Keratinocyte (primary cell): ENCODE measurements around the gene AJUBA. TPM values are rescaled to one million over a fixed set of nuclear protein-coding genes. Genes with fewer than 3 reads are reported as not detected.

Experiments
- DNase-seq: peaks from one replicate; pipeline ENCODE4 v3.0.0-alpha.2; 2011; ENCODE audit warnings: low read depth, missing footprints, low spot score
- FAIRE-seq: peaks from 2 replicates; lab custom pipeline; 2011; peaks lifted over from hg19 to GRCh38; lab: Jason Lieb, UNC
- H2AFZ ChIP-seq: 2 replicates; pipeline ENCODE4 v1.6.0; 2012; ENCODE audit warnings: low read length, control low read depth, inconsistent platforms; ENCODE audit not compliant: control insufficient read depth
- H3K27ac ChIP-seq: 2 replicates; pipeline ENCODE4 v1.5.1; 2011; ENCODE audit warnings: low read length; ENCODE audit not compliant: control insufficient read depth, insufficient read depth
- H3K27me3 ChIP-seq: 3 replicates; pipeline ENCODE4 v1.6.0; 2011; ENCODE audit warnings: low read length; ENCODE audit not compliant: control insufficient read depth, insufficient read depth; ENCODE audit errors: extremely low read depth
- H3K36me3 ChIP-seq, 2 experiments: 2 replicates in 1 of 2; 3 replicates in 1 of 2; pipeline ENCODE4 v1.5.1; 2011; ENCODE audit warnings: low read length in 2 of 2, mild to moderate bottlenecking in 1 of 2; ENCODE audit not compliant: control insufficient read depth in 2 of 2, insufficient read depth in 2 of 2; ENCODE audit errors: extremely low read depth in 1 of 2
- H3K4me1 ChIP-seq: 3 replicates; pipeline ENCODE4 v1.5.1; 2011; ENCODE audit warnings: low read length; ENCODE audit not compliant: control insufficient read depth, insufficient read depth; ENCODE audit errors: extremely low read depth
- H3K4me2 ChIP-seq: 3 replicates; pipeline ENCODE4 v1.6.0; 2011; ENCODE audit warnings: low read depth, low read length; ENCODE audit not compliant: control insufficient read depth, insufficient read depth; ENCODE audit errors: extremely low read depth
- H3K4me3 ChIP-seq, 3 experiments: fragments of 200-600 bp in 1 of 3; sonication (generic) in 1 of 3; 2 replicates in 2 of 3; 3 replicates in 1 of 3; pipeline ENCODE4 v1.5.1; 2011 to 2016; ENCODE audit warnings: low read length in 3 of 3, mild to moderate bottlenecking in 3 of 3, control low read depth in 2 of 3, inconsistent platforms in 1 of 3, low read depth in 1 of 3, mixed read lengths in 1 of 3, mixed run types in 1 of 3, moderate library complexity in 1 of 3; ENCODE audit not compliant: control insufficient read depth in 2 of 3, insufficient read depth in 2 of 3; ENCODE audit errors: extremely low read depth in 1 of 3
- H3K79me2 ChIP-seq: 2 replicates; pipeline ENCODE4 v1.6.0; 2012; ENCODE audit warnings: low read length; ENCODE audit not compliant: control insufficient read depth, insufficient read depth
- H3K9ac ChIP-seq: 3 replicates; pipeline ENCODE4 v1.6.0; 2011; ENCODE audit warnings: low read length; ENCODE audit not compliant: control insufficient read depth, insufficient read depth; ENCODE audit errors: extremely low read depth
- H3K9me1 ChIP-seq: 3 replicates; pipeline ENCODE4 v1.6.0; 2011; ENCODE audit warnings: low read length; ENCODE audit not compliant: control insufficient read depth, insufficient read depth; ENCODE audit errors: extremely low read depth
- H3K9me3 ChIP-seq: 2 replicates; pipeline ENCODE4 v1.5.1; 2012; ENCODE audit warnings: low read depth, low read length; ENCODE audit not compliant: control insufficient read depth
- H4K20me1 ChIP-seq: 3 replicates; pipeline ENCODE4 v1.6.0; 2011; ENCODE audit warnings: low read length; ENCODE audit not compliant: control insufficient read depth, insufficient read depth; ENCODE audit errors: extremely low read depth
- EZH2 ChIP-seq: IDR thresholded peaks from one replicate; pipeline ENCODE4 v1.6.1; 2012; ENCODE audit warnings: inconsistent platforms, mild to moderate bottlenecking, low read length, moderate library complexity
- dilution Hi-C: fragments of 300-500 bp; cut with MboI; formaldehyde crosslinking; loops from one replicate; pipeline ENCODE4 v1.7.0; 2020; ENCODE audit warnings: low sequenced_read_pairs; ENCODE audit not compliant: extremely low pct_ligation_motif_present
- polyA plus RNA-seq, 5 experiments: library from polyadenylated mRNA; depleted of rRNA in 3 of 5; stranded (reverse) in 3 of 5; stranded (forward) in 1 of 5; unstranded in 1 of 5; fragments of >200 nt; gene quantifications; 1 replicate in 1 of 5; 2 replicates in 3 of 5; 3 replicates in 1 of 5; pipeline versions ENCODE4 v1.2.1 to v1.2.3, GENCODE V29; 2011 to 2012; ENCODE audit warnings: missing spikeins in 2 of 5, low read depth in 1 of 5, low replicate concordance in 1 of 5
- TF ChIP-seq, protein P1 (sequence below), 3 experiments: IDR thresholded peaks in 1 of 3; conservative IDR thresholded peaks in 1 of 3; optimal IDR thresholded peaks in 1 of 3; 2 replicates in 2 of 3; 3 replicates in 1 of 3; pipeline versions ENCODE3 to v1.5.1; 2011; ENCODE audit warnings: low read length in 3 of 3, mild to moderate bottlenecking in 3 of 3, moderate library complexity in 2 of 3, control low read depth in 1 of 3, inconsistent platforms in 1 of 3; ENCODE audit not compliant: insufficient read depth in 2 of 3; ENCODE audit errors: extremely low read depth in 1 of 3

AJUBA gene
- polyA plus RNA-seq, 1 donor (not counting 4 experiments of a cell fraction or from before 2014, with no cell fraction given), result 157 TPM

DNA sequence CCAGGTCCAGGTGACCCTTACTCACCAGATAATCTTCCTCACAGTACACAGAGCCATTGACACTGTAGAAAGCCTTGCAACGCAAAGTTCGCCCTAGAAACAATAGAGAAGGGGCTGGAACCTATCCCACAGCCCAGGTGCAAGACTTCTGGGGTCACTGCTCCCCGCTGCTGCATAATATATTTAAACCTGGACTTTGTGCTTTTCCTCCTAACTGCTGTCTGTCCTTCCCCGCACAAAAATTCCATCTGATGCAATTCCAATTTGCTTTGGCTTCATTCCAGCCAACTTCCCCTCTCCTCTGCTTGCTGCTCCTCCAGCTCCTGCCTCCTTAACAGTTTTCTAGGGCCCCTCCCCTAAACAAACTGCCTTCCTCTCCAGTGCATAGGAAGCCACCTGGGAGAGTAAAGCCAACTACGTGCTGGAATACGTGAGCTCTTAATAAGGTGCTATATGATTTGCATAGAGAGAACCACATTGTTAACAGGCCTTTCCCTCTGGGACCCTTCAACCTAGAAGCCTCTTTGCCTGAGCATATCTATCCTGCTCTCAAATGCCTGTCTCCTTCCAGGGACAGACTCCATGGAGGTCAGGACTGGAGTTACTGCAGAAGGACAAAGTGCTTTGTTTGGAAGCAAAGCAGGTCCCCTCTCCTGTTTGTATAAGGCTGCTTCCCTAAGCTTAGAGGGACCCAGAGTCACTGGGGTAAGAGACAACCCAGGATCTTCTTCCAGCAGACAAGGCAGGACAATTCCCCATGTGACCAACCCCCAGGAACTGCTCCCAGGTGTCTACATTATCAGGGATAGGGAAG is 5.5 kb downstream of the AJUBA start:
- FAIRE-seq (no peak), DNase-seq (no peak)
- peak overlapping the region; percentile 65 for H3K4me2 ChIP-seq
- peaks cover 54% of the 10 kb centered on the region for H3K4me1 ChIP-seq
- peaks cover 43% of the 10 kb centered on the region for H3K79me2 ChIP-seq
- peaks cover 10% of the 10 kb centered on the region for H4K20me1 ChIP-seq
- peak overlapping the region; percentile 57 for H3K9ac ChIP-seq
- no peaks in the 10 kb centered on the region for H3K27me3 ChIP-seq
- no peak for TF ChIP-seq EZH2
- TF ChIP-seq, protein P1, sequence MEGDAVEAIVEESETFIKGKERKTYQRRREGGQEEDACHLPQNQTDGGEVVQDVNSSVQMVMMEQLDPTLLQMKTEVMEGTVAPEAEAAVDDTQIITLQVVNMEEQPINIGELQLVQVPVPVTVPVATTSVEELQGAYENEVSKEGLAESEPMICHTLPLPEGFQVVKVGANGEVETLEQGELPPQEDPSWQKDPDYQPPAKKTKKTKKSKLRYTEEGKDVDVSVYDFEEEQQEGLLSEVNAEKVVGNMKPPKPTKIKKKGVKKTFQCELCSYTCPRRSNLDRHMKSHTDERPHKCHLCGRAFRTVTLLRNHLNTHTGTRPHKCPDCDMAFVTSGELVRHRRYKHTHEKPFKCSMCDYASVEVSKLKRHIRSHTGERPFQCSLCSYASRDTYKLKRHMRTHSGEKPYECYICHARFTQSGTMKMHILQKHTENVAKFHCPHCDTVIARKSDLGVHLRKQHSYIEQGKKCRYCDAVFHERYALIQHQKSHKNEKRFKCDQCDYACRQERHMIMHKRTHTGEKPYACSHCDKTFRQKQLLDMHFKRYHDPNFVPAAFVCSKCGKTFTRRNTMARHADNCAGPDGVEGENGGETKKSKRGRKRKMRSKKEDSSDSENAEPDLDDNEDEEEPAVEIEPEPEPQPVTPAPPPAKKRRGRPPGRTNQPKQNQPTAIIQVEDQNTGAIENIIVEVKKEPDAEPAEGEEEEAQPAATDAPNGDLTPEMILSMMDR (optimal IDR thresholded peaks at IDR 0.05 in 1 of 3, IDR thresholded peaks at IDR 0.05 in 1 of 3, conservative IDR thresholded peaks at IDR 0.05 in 1 of 3; ENCODE audit: extremely low read depth in 1 of 3, insufficient read depth in 2 of 3, low read length in 3 of 3), result no peak
- H2AFZ ChIP-seq, result no peak overlapping the region
- H3K36me3 ChIP-seq, result peaks cover 41 to 70% of the 10 kb centered on the region in 2 experiments
- no peaks in the 10 kb centered on the region for H3K9me1 ChIP-seq
- peak overlapping the region; percentile 95 for H3K27ac ChIP-seq
- no peaks in the 10 kb centered on the region for H3K9me3 ChIP-seq
- H3K4me3 ChIP-seq, result peak overlapping the region in 2 of 3 experiments; percentile 1 to 31
- dilution Hi-C loops, result no loop called here

DNA sequence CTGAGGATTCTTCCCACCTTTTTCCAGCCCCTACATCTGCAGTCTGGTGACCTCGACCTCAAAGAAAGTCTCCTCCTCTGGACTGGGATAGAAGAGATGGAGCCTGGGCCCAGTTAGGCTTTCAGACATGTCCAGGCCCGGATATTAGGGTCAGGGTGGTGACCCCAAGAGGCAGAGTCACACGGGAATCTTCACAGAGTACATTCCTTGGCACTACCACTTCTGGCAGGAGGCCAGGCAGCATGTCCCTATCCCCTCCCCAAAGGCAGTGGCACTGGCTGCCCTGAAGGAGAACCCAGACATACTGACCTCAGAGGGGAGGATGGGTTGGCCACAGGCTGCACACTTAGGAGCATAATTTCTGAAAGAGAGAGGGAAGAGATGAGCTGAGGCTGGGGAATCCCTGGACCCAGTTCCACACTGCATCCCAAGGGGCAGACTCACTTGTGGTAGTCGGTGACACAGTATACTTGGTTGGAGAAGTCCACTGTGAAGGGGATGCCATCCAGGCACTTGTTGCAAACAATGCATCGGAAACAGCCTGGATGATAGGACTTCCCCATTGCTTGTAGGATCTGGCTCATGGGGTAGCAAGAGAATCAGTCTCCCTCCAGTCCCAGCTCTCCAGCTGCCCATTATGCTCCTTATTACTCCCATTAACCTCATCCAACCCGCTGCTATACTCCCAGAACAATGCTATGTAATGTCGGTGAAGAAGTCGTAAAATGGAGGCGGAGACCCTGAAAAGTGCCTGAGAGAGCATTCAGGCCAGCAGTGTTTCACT is 7.6 kb downstream of the AJUBA start:
- H3K79me2 ChIP-seq, result peaks cover 25% of the 10 kb centered on the region
- H3K4me3 ChIP-seq, result no peak overlapping the region
- no peak overlapping the region for H2AFZ ChIP-seq
- H3K9me1 ChIP-seq, result no peaks in the 10 kb centered on the region
- no peak overlapping the region for H3K27ac ChIP-seq
- no peaks in the 10 kb centered on the region for H3K27me3 ChIP-seq
- H3K36me3 ChIP-seq, result peaks cover 44 to 72% of the 10 kb centered on the region in 2 experiments
- H3K9ac ChIP-seq, result no peak overlapping the region
- no peak for FAIRE-seq
- no peak for DNase-seq
- TF ChIP-seq EZH2, result no peak
- peaks cover 54% of the 10 kb centered on the region for H3K4me1 ChIP-seq
- dilution Hi-C loops, result no loop called here
- peaks cover 10% of the 10 kb centered on the region for H4K20me1 ChIP-seq
- no peaks in the 10 kb centered on the region for H3K9me3 ChIP-seq
- peak overlapping the region; percentile 3 for H3K4me2 ChIP-seq
